Kidney (tissue), 14 donors: ENCODE data around the gene MEF2C. TPM values are rescaled to one million over a fixed set of nuclear protein-coding genes. Genes with fewer than 3 reads are reported as not detected.

Source experiments
- DNase-seq, 5 donors: peaks; one replicate each; pipeline ENCODE4 v3.0.0-alpha.2; 2013 to 2020
- FAIRE-seq: peaks from 2 replicates; lab custom pipeline; 2012; peaks lifted over from hg19 to GRCh38; lab: Jason Lieb, UNC
- H3K27ac ChIP-seq, 2 donors: one replicate each; pipeline ENCODE4 v1.7.0; 2013; ENCODE audit warnings: low read depth in 2 of 2, low read length in 2 of 2, inconsistent platforms in 1 of 2
- H3K27me3 ChIP-seq: one replicate; pipeline ENCODE4 v1.7.1; 2013; ENCODE audit warnings: low read length, inconsistent platforms; ENCODE audit not compliant: control insufficient read depth, insufficient read depth
- H3K36me3 ChIP-seq, 3 donors: one replicate each; pipeline versions ENCODE4 v1.7.0 to v1.7.1; 2013; ENCODE audit warnings: low read length in 3 of 3, control low read depth in 1 of 3, inconsistent platforms in 1 of 3; ENCODE audit not compliant: insufficient read depth in 3 of 3, control insufficient read depth in 2 of 3
- H3K4me1 ChIP-seq, 3 donors: one replicate each; pipeline versions ENCODE4 v1.7.0 to v1.7.1; 2013; ENCODE audit warnings: low read length in 3 of 3, inconsistent platforms in 1 of 3, low read depth in 1 of 3; ENCODE audit not compliant: control insufficient read depth in 2 of 3, insufficient read depth in 2 of 3
- H3K4me3 ChIP-seq, 3 donors: one replicate each; pipeline versions ENCODE4 v1.7.0 to v1.8.1; 2013; ENCODE audit warnings: low read length in 3 of 3, control low read depth in 1 of 3, inconsistent platforms in 1 of 3
- H3K9ac ChIP-seq, 3 donors: one replicate each; pipeline versions ENCODE4 v1.7.0 to v1.7.1; 2013; ENCODE audit warnings: low read length in 3 of 3, control low read depth in 1 of 3, inconsistent platforms in 1 of 3
- H3K9me3 ChIP-seq, 3 donors: one replicate each; pipeline versions ENCODE4 v1.7.0 to v1.7.1; 2013; ENCODE audit warnings: low read length in 3 of 3, control low read depth in 1 of 3, inconsistent platforms in 1 of 3; ENCODE audit not compliant: control insufficient read depth in 2 of 3, insufficient read depth in 1 of 3
- CTCF ChIP-seq: IDR thresholded peaks from 3 replicates; pipeline ENCODE4 v1.5.1; 2012; ENCODE audit warnings: mild to moderate bottlenecking, moderate library complexity, borderline replicate concordance; ENCODE audit not compliant: insufficient read depth; ENCODE audit errors: extremely low read depth
- intact Hi-C: fragments of 100-400 bp; cut with DNase I; formaldehyde crosslinking; loops from one replicate; pipeline ENCODE4 v1.11.1; 2022
- polyA plus RNA-seq: library from polyadenylated mRNA; stranded (reverse); fragments of 350-450 nt; fragmentation: Illumina TruSeq; extraction: RNeasy Lipid Tissue Mini Kit (QIAGEN cat#74804); gene quantifications from one replicate; pipeline ENCODE4 v1.2.3, GENCODE V29; 2014; ENCODE audit warnings: low read depth, low replicate concordance; ENCODE audit not compliant: insufficient read depth
- total RNA-seq: library from RNA; stranded (reverse); fragmentation: NEBNext Ultra II Directional; extraction: Animal tissue kit (Norgen Biotek cat#: 25700); gene quantifications from one replicate; pipeline ENCODE4 v1.2.1, GENCODE V29; 2021
- donor health status: control.
- donor health status: control.
- donor health status: control.
- donor health status: control.
- donor health status: control.
- donor health status: DM: yes; HTN: yes; CAD: no.
- donor health status: Normal renal cell carcinoma (clear cell type).

MEF2C gene
- total and polyA plus RNA-seq, 2 donors from 2014 or later = 5.3 to 75.4 TPM

GRCh38 chr5:88826646-88827585 lies 56.1 kb downstream of the MEF2C start:
- TF ChIP-seq CTCF = no peak
- Histone ChIP-seq H3K9ac (no peak overlapping the region), H3K27me3 (no peaks in the 10 kb centered on the region), H3K36me3 (no peaks in the 10 kb centered on the region), H3K4me3 (no peak overlapping the region), H3K9me3 (no peaks in the 10 kb centered on the region), H3K4me1 (peaks cover 2 to 4% (median 2%) of the 10 kb centered on the region in 3 donors), H3K27ac (peak overlapping the region; percentile 26 to 71)
- intact Hi-C loops = no loop called here
- DNase-seq (peak in 4 of 5 donors; percentile 16 to 81 (median 36)), FAIRE-seq (no peak)

- Histone ChIP-seq H3K4me1 (peaks cover 2 to 4% (median 2%) of the 10 kb centered on the region in 3 donors), H3K27ac (peak overlapping the region; percentile 45 to 71), H3K4me3 (no peak overlapping the region), H3K36me3 (no peaks in the 10 kb centered on the region), H3K9ac (peak overlapping the region in 1 of 3 donors; percentile 30), H3K9me3 (no peaks in the 10 kb centered on the region), H3K27me3 (no peaks in the 10 kb centered on the region)
- intact Hi-C loops = no loop called here
- TF ChIP-seq CTCF = no peak
- FAIRE-seq = no peak
- no peak for DNase-seq
Measured at GRCh38 chr5:88825584-88826315, 57.2 kb downstream of the MEF2C start.

GRCh38 chr5:88824892-88825583 lies 57.9 kb downstream of the MEF2C start:
- DNase-seq (peak in 2 of 5 donors; percentile 36 to 50), FAIRE-seq (peak; percentile 84)
- Histone ChIP-seq H3K9me3 (no peaks in the 10 kb centered on the region), H3K27ac (peak overlapping the region in 1 of 2 donors; percentile 35), H3K4me3 (peak overlapping the region in 1 of 3 donors; percentile 40), H3K36me3 (no peaks in the 10 kb centered on the region), H3K9ac (no peak overlapping the region), H3K27me3 (no peaks in the 10 kb centered on the region), H3K4me1 (peaks cover 2 to 4% (median 2%) of the 10 kb centered on the region in 3 donors)
- TF ChIP-seq CTCF = no peak
- intact Hi-C loops = no loop called here
